IPS DF 4.7 (cell line): ENCODE data around the gene MAP3K8.
"Not testable (repeated sequence)": the region's sequence is repeated elsewhere in the genome, so short reads cannot be mapped to it uniquely, and the experiment has no call there.

ENCODE experiments used
- DNase-seq: peaks from one replicate; pipeline ENCODE4 v3.0.0-alpha.2; 2013; ENCODE audit warnings: low spot score; ENCODE audit errors: extremely low read depth

MAP3K8 gene

GRCh38 chr10:30422981-30423654, 10.9 kb upstream of the MAP3K8 start:
- no peak for DNase-seq

- DNase-seq: not testable (repeated sequence)
These were observed 10.2 kb upstream of the MAP3K8 start for GRCh38 chr10:30423655-30424275.

- no peak for DNase-seq
These were observed 8.5 kb upstream of the MAP3K8 start for GRCh38 chr10:30425336-30426075.

GRCh38 chr10:30430544-30431298, 3.3 kb upstream of the MAP3K8 start:
- no peak for DNase-seq

- no peak for DNase-seq
These were observed 2.5 kb upstream of the MAP3K8 start for GRCh38 chr10:30431435-30431911.

- DNase-seq: no peak
These were observed 1.2 kb upstream of the MAP3K8 start for GRCh38 chr10:30432622-30433305.

- DNase-seq: no peak
These were observed 666 bp upstream of the MAP3K8 start for GRCh38 chr10:30433306-30433729.

GRCh38 chr10:30434273-30435072, 489 bp downstream of the MAP3K8 start:
- no peak for DNase-seq

GRCh38 chr10:30435073-30435422, 1.1 kb downstream of the MAP3K8 start:
- no peak for DNase-seq

GRCh38 chr10:30435499-30436167, 1.6 kb downstream of the MAP3K8 start:
- DNase-seq: not testable (repeated sequence)

GRCh38 chr10:30436191-30436611, 2.2 kb downstream of the MAP3K8 start:
- DNase-seq: no peak

GRCh38 chr10:30436671-30437030, 2.7 kb downstream of the MAP3K8 start:
- DNase-seq: no peak

GRCh38 chr10:30437031-30437841, 3.3 kb downstream of the MAP3K8 start:
- DNase-seq: no peak

GRCh38 chr10:30438021-30438850, 4.3 kb downstream of the MAP3K8 start:
- no peak for DNase-seq

- DNase-seq: no peak
These were observed 5.9 kb downstream of the MAP3K8 start for GRCh38 chr10:30439931-30440330.

GRCh38 chr10:30442019-30442606, 8.1 kb downstream of the MAP3K8 start:
- DNase-seq: no peak

GRCh38 chr10:30443049-30443448, 9.1 kb downstream of the MAP3K8 start:
- DNase-seq: no peak

GRCh38 chr10:30445711-30446110, 11.7 kb downstream of the MAP3K8 start:
- DNase-seq: no peak
